Measurements from ENCODE around the gene ARAP1. TPM values are rescaled to one million over a fixed set of nuclear protein-coding genes. Genes with fewer than 3 reads are reported as not detected.

Gene ARAP1
- total and polyA plus RNA-seq, 2 of the 8 experiments (the other 6 are each of a cell fraction or from before 2014, with no cell fraction given): 25.7 to 61.6 TPM

DNA sequence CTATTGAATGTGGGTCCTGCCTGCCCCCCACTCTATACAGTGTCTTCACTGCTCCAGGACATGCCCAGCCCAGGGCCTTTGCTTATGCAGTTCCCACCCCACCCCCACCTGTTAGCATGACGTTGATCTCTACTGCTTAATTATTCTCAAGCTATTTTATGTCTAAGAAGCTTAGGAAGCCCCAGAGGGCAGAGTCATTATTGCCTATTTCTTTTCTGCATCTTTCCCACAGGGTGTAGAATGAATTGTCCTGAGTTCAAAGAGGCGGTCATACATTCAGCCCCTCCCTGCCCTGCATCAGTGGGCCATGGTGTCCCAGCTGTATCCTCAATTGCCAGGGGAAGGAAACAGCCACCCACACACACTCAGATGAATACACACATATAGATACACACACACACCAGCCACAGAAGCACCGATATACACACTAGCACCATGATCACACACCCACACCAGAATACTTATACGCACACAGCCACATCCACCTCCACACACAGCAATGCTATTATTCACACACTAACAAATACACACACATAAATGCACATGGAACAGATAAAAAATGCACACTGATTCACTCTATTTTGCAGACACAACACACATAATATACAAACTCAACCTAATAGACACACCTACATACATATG, 79.5 kb downstream of the ARAP1 start (continued):
- no peak for TF ChIP-seq ATF2 (IDR thresholded peaks at IDR 0.05; ENCODE audit: low read length)
- TF ChIP-seq HDAC6 (IDR thresholded peaks at IDR 0.05; ENCODE audit: low read depth, low read length): no peak
- TF ChIP-seq RFX5 (IDR thresholded peaks at IDR 0.05; ENCODE audit: borderline replicate concordance, low read depth, low read length): no peak
- TF ChIP-seq EP300 (IDR thresholded peaks at IDR 0.05; ENCODE audit: borderline replicate concordance in 1 of 2, low read depth in 2 of 2, low read length in 2 of 2): no peak
- no peak for TF ChIP-seq SUZ12 (IDR thresholded peaks at IDR 0.05; ENCODE audit: low read length)
- TF ChIP-seq HDAC2 (IDR thresholded peaks at IDR 0.05; ENCODE audit: borderline replicate concordance in 1 of 2, low read depth in 2 of 2, low read length in 2 of 2): no peak
- TF ChIP-seq, protein P1, sequence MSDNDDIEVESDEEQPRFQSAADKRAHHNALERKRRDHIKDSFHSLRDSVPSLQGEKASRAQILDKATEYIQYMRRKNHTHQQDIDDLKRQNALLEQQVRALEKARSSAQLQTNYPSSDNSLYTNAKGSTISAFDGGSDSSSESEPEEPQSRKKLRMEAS (IDR thresholded peaks at IDR 0.05): no peak
- TF ChIP-seq SP4 (IDR thresholded peaks at IDR 0.05; ENCODE audit: low read length): no peak
- no peak for TF ChIP-seq E2F6 (IDR thresholded peaks at IDR 0.05)

Data from H1 (cell line).